ENCODE data around the gene SIPA1L3.

The SIPA1L3 gene

DNA sequence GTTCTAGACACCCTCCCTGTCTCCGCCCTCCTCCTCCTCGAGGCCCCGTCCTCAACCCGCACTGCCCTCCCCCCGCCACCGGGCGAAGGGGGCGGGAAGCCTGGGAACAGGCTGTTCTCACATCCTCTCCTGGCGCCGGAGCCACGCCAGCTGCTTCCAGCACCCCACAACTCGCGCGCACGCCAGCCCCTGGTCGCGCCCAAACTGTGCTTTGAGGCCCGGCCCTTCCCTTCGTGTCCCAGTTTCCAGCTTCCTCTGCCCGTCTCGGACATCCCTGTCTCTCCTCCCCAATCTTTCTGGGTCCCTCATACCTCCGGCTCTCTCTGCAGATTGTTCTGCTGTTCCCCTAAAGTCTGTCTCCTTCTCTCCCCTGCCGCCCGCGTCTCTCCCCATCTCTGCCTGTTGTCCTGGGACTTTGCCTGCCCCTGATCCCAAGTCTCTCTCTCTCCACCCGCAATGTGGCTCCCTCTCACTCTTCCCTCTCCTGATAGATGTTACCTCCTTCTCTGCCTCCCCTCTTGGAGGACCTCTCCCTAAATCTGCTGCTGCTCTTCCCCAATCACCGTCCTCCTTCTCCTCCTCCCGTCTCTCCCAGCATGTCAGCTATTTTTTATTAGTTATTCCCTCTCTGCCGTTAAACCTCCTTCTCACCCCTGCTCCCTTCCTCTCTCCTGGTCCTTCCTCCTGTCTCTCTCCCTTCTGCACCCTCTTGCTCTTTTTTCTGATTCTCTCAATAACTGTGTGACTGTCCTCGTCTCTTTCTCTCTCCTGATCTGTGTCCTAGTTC, 302.9 kb downstream of the SIPA1L3 start:
- H3K4me1 ChIP-seq (ENCODE audit: control insufficient read depth, low read depth, low read length): peaks cover 8% of the 10 kb centered on the region
- H2BK120ac ChIP-seq (ENCODE audit: low read depth, low read length): no peak overlapping the region
- peak; percentile 62 for DNase-seq
- peak overlapping the region; percentile 70 for H3K56ac ChIP-seq (ENCODE audit: low read length)
- no peak overlapping the region for H3K18ac ChIP-seq (ENCODE audit: low read length)
- no CpG with 5 or more reads among the region's 30 CpGs for WGBS (ENCODE audit: extremely low coverage, insufficient coverage, low lambda C conversion rate)
- no peaks in the 10 kb centered on the region for H3K36me3 ChIP-seq (ENCODE audit: control insufficient read depth, insufficient read depth, low read length)
- H2AK5ac ChIP-seq (ENCODE audit: low read length): no peak overlapping the region
- H3K23ac ChIP-seq (ENCODE audit: low read length): no peak overlapping the region
- H3K4me2 ChIP-seq (ENCODE audit: low read length): peak overlapping the region; percentile 35
- no peak overlapping the region for H3K4me3 ChIP-seq (ENCODE audit: low read length)
- H3K79me1 ChIP-seq (ENCODE audit: low read length): no peaks in the 10 kb centered on the region
- no peak overlapping the region for H2BK5ac ChIP-seq (ENCODE audit: low read length)
- H2BK15ac ChIP-seq (replicated peaks; ENCODE audit: low read depth): no peak overlapping the region
- H3K27ac ChIP-seq (ENCODE audit: low read depth, low read length): no peak overlapping the region
- peak overlapping the region; percentile 37 for H3K9ac ChIP-seq (ENCODE audit: low read length)
- H4K5ac ChIP-seq (ENCODE audit: low read length): no peak overlapping the region
- no peaks in the 10 kb centered on the region for H3K79me2 ChIP-seq (ENCODE audit: control insufficient read depth, insufficient read depth, low read length)
- H3K4ac ChIP-seq (ENCODE audit: low read depth, low read length): no peak overlapping the region
- H3K27me3 ChIP-seq (ENCODE audit: insufficient read depth, low read length, poor library complexity): no peaks in the 10 kb centered on the region
- no peak overlapping the region for H4K8ac ChIP-seq (ENCODE audit: low read depth, low read length)

DNA sequence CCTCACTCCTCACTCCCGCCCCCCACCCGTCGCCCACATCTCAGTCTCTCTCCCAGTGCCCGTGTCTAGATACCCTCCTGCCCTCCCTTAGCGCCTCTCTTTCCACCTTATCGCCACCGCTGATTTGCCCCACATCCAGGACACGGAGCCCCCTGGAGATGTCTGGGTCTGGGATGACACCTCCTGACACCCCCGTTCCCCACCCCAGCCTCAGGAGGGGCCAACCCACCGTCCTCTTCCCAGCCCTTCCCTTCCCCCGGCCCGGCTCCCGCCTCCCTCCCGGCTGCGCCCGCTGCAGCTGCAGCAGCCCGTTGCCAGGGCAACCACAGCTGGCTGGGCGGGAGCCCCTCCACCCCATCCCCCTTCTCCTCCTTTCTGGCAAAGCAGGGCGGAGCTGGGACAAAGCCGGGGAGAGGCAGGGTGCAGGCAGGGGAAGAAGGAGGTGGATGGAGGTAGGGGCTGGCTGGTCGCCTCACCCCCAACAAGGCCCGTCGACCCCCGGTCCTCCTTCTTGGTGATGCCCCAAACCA, 303.5 kb downstream of the SIPA1L3 start:
- no peak overlapping the region for H2BK120ac ChIP-seq (ENCODE audit: low read depth, low read length)
- H2BK5ac ChIP-seq (ENCODE audit: low read length): no peak overlapping the region
- H3K18ac ChIP-seq (ENCODE audit: low read length): no peak overlapping the region
- peak overlapping the region; percentile 50 for H3K56ac ChIP-seq (ENCODE audit: low read length)
- no peak overlapping the region for H3K4ac ChIP-seq (ENCODE audit: low read depth, low read length)
- WGBS (ENCODE audit: extremely low coverage, insufficient coverage, low lambda C conversion rate): no CpG with 5 or more reads among the region's 24 CpGs
- H3K4me2 ChIP-seq (ENCODE audit: low read length): peak overlapping the region; percentile 68
- peak overlapping the region; percentile 39 for H3K9ac ChIP-seq (ENCODE audit: low read length)
- DNase-seq: peak; percentile 91
- no peak overlapping the region for H4K8ac ChIP-seq (ENCODE audit: low read depth, low read length)
- H3K79me1 ChIP-seq (ENCODE audit: low read length): no peaks in the 10 kb centered on the region
- no peaks in the 10 kb centered on the region for H3K36me3 ChIP-seq (ENCODE audit: control insufficient read depth, insufficient read depth, low read length)
- no peak overlapping the region for H4K5ac ChIP-seq (ENCODE audit: low read length)
- no peak overlapping the region for H3K27ac ChIP-seq (ENCODE audit: low read depth, low read length)
- no peaks in the 10 kb centered on the region for H3K79me2 ChIP-seq (ENCODE audit: control insufficient read depth, insufficient read depth, low read length)
- peaks cover 8% of the 10 kb centered on the region for H3K4me1 ChIP-seq (ENCODE audit: control insufficient read depth, low read depth, low read length)
- no peaks in the 10 kb centered on the region for H3K27me3 ChIP-seq (ENCODE audit: insufficient read depth, low read length, poor library complexity)
- no peak overlapping the region for H3K23ac ChIP-seq (ENCODE audit: low read length)
- no peak overlapping the region for H2AK5ac ChIP-seq (ENCODE audit: low read length)
- H3K4me3 ChIP-seq (ENCODE audit: low read length): no peak overlapping the region
- no peak overlapping the region for H2BK15ac ChIP-seq (replicated peaks; ENCODE audit: low read depth)

GRCh38 chr19:38211151-38211591, 304.2 kb downstream of the SIPA1L3 start:
- H3K4ac ChIP-seq (ENCODE audit: low read depth, low read length): no peak overlapping the region
- H3K79me2 ChIP-seq (ENCODE audit: control insufficient read depth, insufficient read depth, low read length): no peaks in the 10 kb centered on the region
- peak; percentile 48 for DNase-seq
- no peak overlapping the region for H3K23ac ChIP-seq (ENCODE audit: low read length)
- H2BK120ac ChIP-seq (ENCODE audit: low read depth, low read length): no peak overlapping the region
- H2BK15ac ChIP-seq (replicated peaks; ENCODE audit: low read depth): no peak overlapping the region
- no peak overlapping the region for H4K8ac ChIP-seq (ENCODE audit: low read depth, low read length)
- peaks cover 8% of the 10 kb centered on the region for H3K4me1 ChIP-seq (ENCODE audit: control insufficient read depth, low read depth, low read length)
- H3K4me2 ChIP-seq (ENCODE audit: low read length): peak overlapping the region; percentile 68
- no peak overlapping the region for H2AK5ac ChIP-seq (ENCODE audit: low read length)
- H4K5ac ChIP-seq (ENCODE audit: low read length): no peak overlapping the region
- H3K4me3 ChIP-seq (ENCODE audit: low read length): no peak overlapping the region
- no peaks in the 10 kb centered on the region for H3K79me1 ChIP-seq (ENCODE audit: low read length)
- WGBS (ENCODE audit: extremely low coverage, insufficient coverage, low lambda C conversion rate): no CpG with 5 or more reads among the region's 27 CpGs
- H2BK5ac ChIP-seq (ENCODE audit: low read length): no peak overlapping the region
- H3K18ac ChIP-seq (ENCODE audit: low read length): peak overlapping the region; percentile 8
- H3K9ac ChIP-seq (ENCODE audit: low read length): no peak overlapping the region
- no peak overlapping the region for H3K56ac ChIP-seq (ENCODE audit: low read length)
- no peak overlapping the region for H3K27ac ChIP-seq (ENCODE audit: low read depth, low read length)
- no peaks in the 10 kb centered on the region for H3K36me3 ChIP-seq (ENCODE audit: control insufficient read depth, insufficient read depth, low read length)
- no peaks in the 10 kb centered on the region for H3K27me3 ChIP-seq (ENCODE audit: insufficient read depth, low read length, poor library complexity)

- WGBS (ENCODE audit: extremely low coverage, insufficient coverage, low lambda C conversion rate): no CpG with 5 or more reads among the region's 15 CpGs
- Histone ChIP-seq H3K27me3 (ENCODE audit: insufficient read depth, low read length, poor library complexity) (no peaks in the 10 kb centered on the region), H3K4ac (ENCODE audit: low read depth, low read length) (no peak overlapping the region), H2BK120ac (ENCODE audit: low read depth, low read length) (no peak overlapping the region), H3K18ac (ENCODE audit: low read length) (no peak overlapping the region), H3K36me3 (ENCODE audit: control insufficient read depth, insufficient read depth, low read length) (no peaks in the 10 kb centered on the region), H3K4me1 (ENCODE audit: control insufficient read depth, low read depth, low read length) (peaks cover 8% of the 10 kb centered on the region), H3K27ac (ENCODE audit: low read depth, low read length) (no peak overlapping the region), H3K4me2 (ENCODE audit: low read length) (no peak overlapping the region), H4K8ac (ENCODE audit: low read depth, low read length) (no peak overlapping the region), H2BK5ac (ENCODE audit: low read length) (no peak overlapping the region), H2BK15ac (replicated peaks; ENCODE audit: low read depth) (no peak overlapping the region), H3K79me2 (ENCODE audit: control insufficient read depth, insufficient read depth, low read length) (no peaks in the 10 kb centered on the region), H4K5ac (ENCODE audit: low read length) (no peak overlapping the region), H3K9ac (ENCODE audit: low read length) (no peak overlapping the region), H3K79me1 (ENCODE audit: low read length) (no peaks in the 10 kb centered on the region), H3K23ac (ENCODE audit: low read length) (no peak overlapping the region), H2AK5ac (ENCODE audit: low read length) (no peak overlapping the region), H3K56ac (ENCODE audit: low read length) (no peak overlapping the region), H3K4me3 (ENCODE audit: low read length) (no peak overlapping the region)
- DNase-seq: peak; percentile 60
These were observed 304.8 kb downstream of the SIPA1L3 start for GRCh38 chr19:38211766-38212165.

DNA sequence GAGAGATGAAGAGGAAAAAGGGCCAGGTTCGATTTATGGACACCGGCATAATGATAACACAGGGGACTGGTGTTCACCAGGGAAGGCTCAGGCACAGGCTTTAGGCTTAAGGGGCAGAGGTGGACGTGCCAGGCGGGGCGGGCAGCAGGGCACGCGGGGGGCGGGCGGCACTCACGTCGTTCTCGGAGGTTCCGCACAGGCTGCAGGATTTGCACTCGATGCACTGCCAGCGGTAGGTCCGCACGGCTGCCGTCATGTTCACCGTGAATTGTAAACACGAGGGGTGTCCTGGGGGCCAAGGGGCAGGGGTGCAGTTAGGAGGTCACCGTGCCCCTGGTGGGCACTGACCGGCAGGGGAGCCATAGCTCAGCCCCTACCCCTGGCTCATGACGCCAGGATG, 306.5 kb downstream of the SIPA1L3 start:
- no peak overlapping the region for H2BK15ac ChIP-seq (replicated peaks; ENCODE audit: low read depth)
- no peak overlapping the region for H2BK120ac ChIP-seq (ENCODE audit: low read depth, low read length)
- H3K56ac ChIP-seq (ENCODE audit: low read length): no peak overlapping the region
- H2BK5ac ChIP-seq (ENCODE audit: low read length): no peak overlapping the region
- peaks cover 5% of the 10 kb centered on the region for H3K4me1 ChIP-seq (ENCODE audit: control insufficient read depth, low read depth, low read length)
- WGBS (ENCODE audit: extremely low coverage, insufficient coverage, low lambda C conversion rate): no CpG with 5 or more reads among the region's 23 CpGs
- H3K4me2 ChIP-seq (ENCODE audit: low read length): no peak overlapping the region
- H3K79me2 ChIP-seq (ENCODE audit: control insufficient read depth, insufficient read depth, low read length): no peaks in the 10 kb centered on the region
- no peak overlapping the region for H4K8ac ChIP-seq (ENCODE audit: low read depth, low read length)
- no peaks in the 10 kb centered on the region for H3K79me1 ChIP-seq (ENCODE audit: low read length)
- H2AK5ac ChIP-seq (ENCODE audit: low read length): no peak overlapping the region
- no peaks in the 10 kb centered on the region for H3K27me3 ChIP-seq (ENCODE audit: insufficient read depth, low read length, poor library complexity)
- no peak overlapping the region for H3K23ac ChIP-seq (ENCODE audit: low read length)
- no peak overlapping the region for H3K18ac ChIP-seq (ENCODE audit: low read length)
- H3K4me3 ChIP-seq (ENCODE audit: low read length): no peak overlapping the region
- no peak overlapping the region for H4K5ac ChIP-seq (ENCODE audit: low read length)
- no peak for DNase-seq
- no peak overlapping the region for H3K9ac ChIP-seq (ENCODE audit: low read length)
- no peaks in the 10 kb centered on the region for H3K36me3 ChIP-seq (ENCODE audit: control insufficient read depth, insufficient read depth, low read length)
- no peak overlapping the region for H3K4ac ChIP-seq (ENCODE audit: low read depth, low read length)
- no peak overlapping the region for H3K27ac ChIP-seq (ENCODE audit: low read depth, low read length)

All from mesendoderm (in vitro differentiated cells).